Tibial nerve (tissue), 4 donors: ENCODE results near the gene TSFM. TPM values are rescaled to one million over a fixed set of nuclear protein-coding genes. Genes with fewer than 3 reads are reported as not detected.

Source experiments
- DNase-seq, 2 donors: peaks; one replicate each; pipeline ENCODE4 v3.0.0-alpha.2; 2019; ENCODE audit warnings: low spot score in 2 of 2
- H3K27ac ChIP-seq, 4 donors: fragments of 200-600 bp; sonication (generic) in 3 of 4; one replicate each; pipeline ENCODE4 v1.5.1; 2017 to 2019; ENCODE audit warnings: mild to moderate bottlenecking in 1 of 4
- H3K27me3 ChIP-seq, 2 donors: fragments of 200-600 bp; sonication (generic) in 1 of 2; one replicate each; pipeline versions ENCODE4 v1.5.1 to v1.6.0; 2017 to 2019
- H3K36me3 ChIP-seq, 3 donors: fragments of 200-600 bp; sonication (generic); one replicate each; pipeline ENCODE4 v1.5.1; 2018 to 2019
- H3K4me1 ChIP-seq, 4 donors: fragments of 200-600 bp; sonication (generic) in 3 of 4; one replicate each; pipeline ENCODE4 v1.5.1; 2017 to 2019
- H3K4me3 ChIP-seq, 4 donors: fragments of 200-600 bp; sonication (generic) in 3 of 4; one replicate each; pipeline ENCODE4 v1.5.1; 2017 to 2019; ENCODE audit warnings: mild to moderate bottlenecking in 1 of 4, moderate library complexity in 1 of 4
- H3K9me3 ChIP-seq, 4 donors: fragments of 200-600 bp; sonication (generic) in 3 of 4; one replicate each; pipeline ENCODE4 v1.5.1; 2017 to 2019
- CTCF ChIP-seq, 5 experiments: fragments of 200-600 bp in 3 of 5; fragments of 450-650 bp in 2 of 5; sonication (generic) in 3 of 5; IDR thresholded peaks; one replicate each; pipeline ENCODE4 v1.5.1; 2016 to 2019; ENCODE audit warnings: antibody characterized with exemption in 5 of 5, mild to moderate bottlenecking in 3 of 5, moderate library complexity in 2 of 5
- EP300 ChIP-seq, 2 donors: sonication (generic); formaldehyde crosslinking; IDR thresholded peaks; one replicate each; pipeline ENCODE4 v1.6.1; 2017; ENCODE audit warnings: antibody characterized with exemption in 2 of 2, mild to moderate bottlenecking in 1 of 2
- POLR2A ChIP-seq, 2 donors: fragments of 450-650 bp; IDR thresholded peaks; one replicate each; pipeline ENCODE4 v1.6.1; 2017; ENCODE audit warnings: antibody characterized with exemption in 2 of 2, mild to moderate bottlenecking in 2 of 2, moderate library complexity in 2 of 2
- WGBS, 2 donors: methylation state at CpG; one replicate each; pipeline ENCODE4 v1.1.5; 2018; 5-methylcytosine and 5-hydroxymethylcytosine counted together
- total RNA-seq, 4 donors: library from RNA; depleted of rRNA; stranded (reverse); fragments of >200 nt; gene quantifications; one replicate each; pipeline ENCODE4 v1.1.0, GENCODE V29; 2016

The TSFM gene
- total RNA-seq, 4 donors from 2014 or later = 13.5 to 23.2 (median 22.4) TPM

GRCh38 chr12:57763881-57764661 is 18.5 kb upstream of the TSFM start:
- no peaks in the 10 kb centered on the region for H3K9me3 ChIP-seq
- peaks cover 2 to 49% of the 10 kb centered on the region in 2 donors for H3K27me3 ChIP-seq
- peaks cover 0 to 21% (median 0%) of the 10 kb centered on the region in 3 donors for H3K36me3 ChIP-seq
- TF ChIP-seq CTCF (IDR thresholded peaks at IDR 0.05) (no peak), EP300 (IDR thresholded peaks at IDR 0.05) (no peak), POLR2A (IDR thresholded peaks at IDR 0.05) (no peak)
- no peak for DNase-seq
- H3K4me1 ChIP-seq = peaks cover 0 to 30% (median 26%) of the 10 kb centered on the region in 4 donors
- H3K4me3 ChIP-seq = no peak overlapping the region
- 70 to 79% methylated on average over 6 of the region's 6 CpGs for WGBS, 2 donors
- no peak overlapping the region for H3K27ac ChIP-seq

- 24 to 37% methylated on average over 12 to 16 of the region's 17 CpGs for WGBS, 2 donors
- peak overlapping the region; percentile 9 to 46 (median 38) for H3K4me3 ChIP-seq
These were observed 18.0 kb upstream of the TSFM start for GRCh38 chr12:57764662-57765002.

GRCh38 chr12:57765003-57765697 is 17.4 kb upstream of the TSFM start:
- H3K4me3 ChIP-seq = peak overlapping the region; percentile 9 to 46 (median 38)

More at GRCh38 chr12:57764662-57765002, 18.0 kb upstream of the TSFM start:
- Histone ChIP-seq H3K9me3 (no peaks in the 10 kb centered on the region), H3K27ac (no peak overlapping the region), H3K27me3 (peaks cover 2 to 49% of the 10 kb centered on the region in 2 donors), H3K4me1 (peaks cover 0 to 30% (median 26%) of the 10 kb centered on the region in 4 donors), H3K36me3 (peaks cover 0 to 24% (median 0%) of the 10 kb centered on the region in 3 donors)
- no peak for DNase-seq
- TF ChIP-seq EP300 (IDR thresholded peaks at IDR 0.05) = no peak

GRCh38 chr12:57765698-57766463 is 16.7 kb upstream of the TSFM start:
- Histone ChIP-seq H3K27me3 (peaks cover 2 to 49% of the 10 kb centered on the region in 2 donors), H3K4me1 (peaks cover 0 to 34% (median 27%) of the 10 kb centered on the region in 4 donors), H3K36me3 (peaks cover 0 to 34% (median 0%) of the 10 kb centered on the region in 3 donors), H3K4me3 (peak overlapping the region in 3 of 4 donors; percentile 5 to 46 (median 41)), H3K27ac (no peak overlapping the region), H3K9me3 (no peaks in the 10 kb centered on the region)
- TF ChIP-seq CTCF (IDR thresholded peaks at IDR 0.05) (no peak), POLR2A (IDR thresholded peaks at IDR 0.05) (no peak), EP300 (IDR thresholded peaks at IDR 0.05) (no peak)
- no peak for DNase-seq
- WGBS, 2 donors = 3% methylated on average over 18 to 23 of the region's 40 CpGs

More at GRCh38 chr12:57765003-57765697, 17.4 kb upstream of the TSFM start:
- TF ChIP-seq CTCF (IDR thresholded peaks at IDR 0.05) = peak in 1 of 5 experiments; percentile 11
- TF ChIP-seq EP300 (IDR thresholded peaks at IDR 0.05) = no peak
- TF ChIP-seq POLR2A (IDR thresholded peaks at IDR 0.05) = no peak
- Histone ChIP-seq H3K27me3 (peaks cover 2 to 49% of the 10 kb centered on the region in 2 donors), H3K27ac (no peak overlapping the region), H3K36me3 (peaks cover 0 to 29% (median 0%) of the 10 kb centered on the region in 3 donors), H3K9me3 (no peaks in the 10 kb centered on the region), H3K4me1 (peaks cover 0 to 30% (median 26%) of the 10 kb centered on the region in 4 donors)
- DNase-seq = no peak
- WGBS, 2 donors = 0 to 3% methylated on average over 30 to 38 of the region's 60 CpGs
